Keratinocyte (primary cell): ENCODE data around the gene A4GALT. TPM values are rescaled to one million over a fixed set of nuclear protein-coding genes. Genes with fewer than 3 reads are reported as not detected.

Experiments
- DNase-seq: peaks from one replicate; pipeline ENCODE4 v3.0.0-alpha.2; 2011; ENCODE audit warnings: low read depth, missing footprints, low spot score
- FAIRE-seq: peaks from 2 replicates; lab custom pipeline; 2011; peaks lifted over from hg19 to GRCh38; lab: Jason Lieb, UNC
- H2AFZ ChIP-seq: 2 replicates; pipeline ENCODE4 v1.6.0; 2012; ENCODE audit warnings: low read length, control low read depth, inconsistent platforms; ENCODE audit not compliant: control insufficient read depth
- H3K27ac ChIP-seq: 2 replicates; pipeline ENCODE4 v1.5.1; 2011; ENCODE audit warnings: low read length; ENCODE audit not compliant: control insufficient read depth, insufficient read depth
- H3K27me3 ChIP-seq: 3 replicates; pipeline ENCODE4 v1.6.0; 2011; ENCODE audit warnings: low read length; ENCODE audit not compliant: control insufficient read depth, insufficient read depth; ENCODE audit errors: extremely low read depth
- H3K36me3 ChIP-seq, 2 experiments: 2 replicates in 1 of 2; 3 replicates in 1 of 2; pipeline ENCODE4 v1.5.1; 2011; ENCODE audit warnings: low read length in 2 of 2, mild to moderate bottlenecking in 1 of 2; ENCODE audit not compliant: control insufficient read depth in 2 of 2, insufficient read depth in 2 of 2; ENCODE audit errors: extremely low read depth in 1 of 2
- H3K4me1 ChIP-seq: 3 replicates; pipeline ENCODE4 v1.5.1; 2011; ENCODE audit warnings: low read length; ENCODE audit not compliant: control insufficient read depth, insufficient read depth; ENCODE audit errors: extremely low read depth
- H3K4me2 ChIP-seq: 3 replicates; pipeline ENCODE4 v1.6.0; 2011; ENCODE audit warnings: low read depth, low read length; ENCODE audit not compliant: control insufficient read depth, insufficient read depth; ENCODE audit errors: extremely low read depth
- H3K4me3 ChIP-seq, 3 experiments: fragments of 200-600 bp in 1 of 3; sonication (generic) in 1 of 3; 2 replicates in 2 of 3; 3 replicates in 1 of 3; pipeline ENCODE4 v1.5.1; 2011 to 2016; ENCODE audit warnings: low read length in 3 of 3, mild to moderate bottlenecking in 3 of 3, control low read depth in 2 of 3, inconsistent platforms in 1 of 3, low read depth in 1 of 3, mixed read lengths in 1 of 3, mixed run types in 1 of 3, moderate library complexity in 1 of 3; ENCODE audit not compliant: control insufficient read depth in 2 of 3, insufficient read depth in 2 of 3; ENCODE audit errors: extremely low read depth in 1 of 3
- H3K79me2 ChIP-seq: 2 replicates; pipeline ENCODE4 v1.6.0; 2012; ENCODE audit warnings: low read length; ENCODE audit not compliant: control insufficient read depth, insufficient read depth
- H3K9ac ChIP-seq: 3 replicates; pipeline ENCODE4 v1.6.0; 2011; ENCODE audit warnings: low read length; ENCODE audit not compliant: control insufficient read depth, insufficient read depth; ENCODE audit errors: extremely low read depth
- H3K9me1 ChIP-seq: 3 replicates; pipeline ENCODE4 v1.6.0; 2011; ENCODE audit warnings: low read length; ENCODE audit not compliant: control insufficient read depth, insufficient read depth; ENCODE audit errors: extremely low read depth
- H3K9me3 ChIP-seq: 2 replicates; pipeline ENCODE4 v1.5.1; 2012; ENCODE audit warnings: low read depth, low read length; ENCODE audit not compliant: control insufficient read depth
- H4K20me1 ChIP-seq: 3 replicates; pipeline ENCODE4 v1.6.0; 2011; ENCODE audit warnings: low read length; ENCODE audit not compliant: control insufficient read depth, insufficient read depth; ENCODE audit errors: extremely low read depth
- CTCF ChIP-seq, 3 experiments: IDR thresholded peaks in 1 of 3; conservative IDR thresholded peaks in 1 of 3; optimal IDR thresholded peaks in 1 of 3; 2 replicates in 2 of 3; 3 replicates in 1 of 3; pipeline versions ENCODE3 to v1.5.1; 2011; ENCODE audit warnings: low read length in 3 of 3, mild to moderate bottlenecking in 3 of 3, moderate library complexity in 2 of 3, control low read depth in 1 of 3, inconsistent platforms in 1 of 3; ENCODE audit not compliant: insufficient read depth in 2 of 3; ENCODE audit errors: extremely low read depth in 1 of 3
- EZH2 ChIP-seq: IDR thresholded peaks from one replicate; pipeline ENCODE4 v1.6.1; 2012; ENCODE audit warnings: inconsistent platforms, mild to moderate bottlenecking, low read length, moderate library complexity
- dilution Hi-C: fragments of 300-500 bp; cut with MboI; formaldehyde crosslinking; loops from one replicate; pipeline ENCODE4 v1.7.0; 2020; ENCODE audit warnings: low sequenced_read_pairs; ENCODE audit not compliant: extremely low pct_ligation_motif_present
- polyA plus RNA-seq, 5 experiments: library from polyadenylated mRNA; depleted of rRNA in 3 of 5; stranded (reverse) in 3 of 5; stranded (forward) in 1 of 5; unstranded in 1 of 5; fragments of >200 nt; gene quantifications; 1 replicate in 1 of 5; 2 replicates in 3 of 5; 3 replicates in 1 of 5; pipeline versions ENCODE4 v1.2.1 to v1.2.3, GENCODE V29; 2011 to 2012; ENCODE audit warnings: missing spikeins in 2 of 5, low read depth in 1 of 5, low replicate concordance in 1 of 5

Gene A4GALT
- polyA plus RNA-seq, 1 donor (not counting 4 experiments of a cell fraction or from before 2014, with no cell fraction given): 1.6 TPM

- FAIRE-seq: no peak
- Histone ChIP-seq H3K27me3 (no peaks in the 10 kb centered on the region), H4K20me1 (no peaks in the 10 kb centered on the region), H3K4me1 (no peaks in the 10 kb centered on the region), H2AFZ (no peak overlapping the region), H3K9me1 (no peaks in the 10 kb centered on the region), H3K36me3 (no peaks in the 10 kb centered on the region), H3K79me2 (no peaks in the 10 kb centered on the region), H3K4me3 (no peak overlapping the region), H3K9ac (no peak overlapping the region), H3K4me2 (no peak overlapping the region), H3K9me3 (no peaks in the 10 kb centered on the region), H3K27ac (no peak overlapping the region)
- no peak for DNase-seq
- TF ChIP-seq CTCF (optimal IDR thresholded peaks at IDR 0.05 in 1 of 3, IDR thresholded peaks at IDR 0.05 in 1 of 3, conservative IDR thresholded peaks at IDR 0.05 in 1 of 3; ENCODE audit: extremely low read depth in 1 of 3, insufficient read depth in 2 of 3, low read length in 3 of 3): no peak
- no peak for TF ChIP-seq EZH2
- dilution Hi-C loops: no loop called here
These were observed 64.1 kb downstream of the A4GALT start for GRCh38 chr22:42656578-42656977.

GRCh38 chr22:42655693-42656092, 65.0 kb downstream of the A4GALT start:
- Histone ChIP-seq H3K4me1 (no peaks in the 10 kb centered on the region), H3K9me3 (no peaks in the 10 kb centered on the region), H3K79me2 (no peaks in the 10 kb centered on the region), H3K4me3 (no peak overlapping the region), H3K9ac (no peak overlapping the region), H3K4me2 (no peak overlapping the region), H4K20me1 (no peaks in the 10 kb centered on the region), H3K27ac (no peak overlapping the region), H3K9me1 (no peaks in the 10 kb centered on the region), H3K36me3 (no peaks in the 10 kb centered on the region), H3K27me3 (no peaks in the 10 kb centered on the region), H2AFZ (peak overlapping the region; percentile 30)
- TF ChIP-seq CTCF (optimal IDR thresholded peaks at IDR 0.05 in 1 of 3, IDR thresholded peaks at IDR 0.05 in 1 of 3, conservative IDR thresholded peaks at IDR 0.05 in 1 of 3; ENCODE audit: extremely low read depth in 1 of 3, insufficient read depth in 2 of 3, low read length in 3 of 3): no peak
- TF ChIP-seq EZH2: no peak
- DNase-seq: no peak
- no peak for FAIRE-seq
- dilution Hi-C loops: no loop called here
